IMR-90 (cell line): ENCODE data around the gene AKT3. TPM values are rescaled to one million over a fixed set of nuclear protein-coding genes. Genes with fewer than 3 reads are reported as not detected.

Experiments
- ATAC-seq: fragments of 200-7000 bp; cut with Tn5 transposase; 2 replicates; pipeline ENCODE4 v1.9.1; 2020; ENCODE audit warnings: low read depth, mild to moderate bottlenecking, moderate library complexity
- BruUV-seq: library from RNA; stranded (reverse); fragments of 400-500 nt; replicated peaks from 2 replicates; lab custom pipeline; 2021; lab: Mats Ljungman, UMichigan
- CTCF ChIA-PET: fragments of 300-600 bp; formaldehyde crosslinking; extraction: SDS; loops from one replicate; lab custom pipeline; 2021; ENCODE audit warnings: antibody characterized with exemption; lab: Yijun Ruan, JAX
- POLR2A ChIA-PET: fragments of 300-600 bp; sonication (Branson Sonifier 250); formaldehyde crosslinking; loops from one replicate; lab custom pipeline; 2022; ENCODE audit warnings: antibody characterized with exemption; ENCODE audit not compliant: unreplicated experiment; lab: Charles Lee
- DNase-seq: peaks from one replicate; pipeline ENCODE4 v3.0.0; 2013
- H2AFZ ChIP-seq: replicated peaks from 2 replicates; pipeline ENCODE3; 2013; ENCODE audit warnings: low read length, mild to moderate bottlenecking; ENCODE audit not compliant: poor library complexity
- H2AK5ac ChIP-seq: 2 replicates; pipeline ENCODE4 v1.6.1; 2013; ENCODE audit warnings: low read depth, low read length, inconsistent platforms
- H2AK9ac ChIP-seq: replicated peaks from 2 replicates; pipeline ENCODE3; 2013; ENCODE audit warnings: mild to moderate bottlenecking, low read depth, low read length, moderate library complexity; ENCODE audit not compliant: poor library complexity
- H2BK120ac ChIP-seq: 2 replicates; pipeline ENCODE4 v1.6.1; 2013; ENCODE audit warnings: low read depth, low read length, inconsistent platforms
- H2BK15ac ChIP-seq: 3 replicates; pipeline ENCODE4 v1.6.1; 2013; ENCODE audit warnings: low read depth, low read length, inconsistent platforms
- H2BK20ac ChIP-seq: 2 replicates; pipeline ENCODE4 v1.6.1; 2013; ENCODE audit warnings: low read depth, mild to moderate bottlenecking, inconsistent platforms, low read length, moderate library complexity
- H2BK5ac ChIP-seq: 2 replicates; pipeline ENCODE4 v1.6.1; 2013; ENCODE audit warnings: mild to moderate bottlenecking, low read depth, low read length, inconsistent platforms; ENCODE audit not compliant: poor library complexity, severe bottlenecking
- H3K14ac ChIP-seq: replicated peaks from 2 replicates; pipeline ENCODE4 v1.6.1; 2013; ENCODE audit warnings: low read depth, low read length, inconsistent platforms
- H3K18ac ChIP-seq: 2 replicates; pipeline ENCODE4 v1.6.1; 2013; ENCODE audit warnings: low read depth, low read length, control low read depth
- H3K23ac ChIP-seq: 2 replicates; pipeline ENCODE4 v1.6.1; 2013; ENCODE audit warnings: low read depth, low read length, inconsistent platforms
- H3K27ac ChIP-seq: 2 replicates; pipeline ENCODE4 v1.5.1; 2013; ENCODE audit warnings: mild to moderate bottlenecking, control low read depth, low read length; ENCODE audit not compliant: insufficient read depth
- H3K27me3 ChIP-seq: 2 replicates; pipeline ENCODE4 v1.6.1; 2013; ENCODE audit warnings: low read length; ENCODE audit not compliant: control insufficient read depth, insufficient read depth
- H3K36me3 ChIP-seq: 2 replicates; pipeline ENCODE4 v1.6.1; 2013; ENCODE audit warnings: low read length, mixed read lengths; ENCODE audit not compliant: control insufficient read depth, insufficient read depth
- H3K4ac ChIP-seq: 2 replicates; pipeline ENCODE4 v1.6.1; 2013; ENCODE audit warnings: low read depth, low read length, inconsistent platforms
- H3K4me1 ChIP-seq: 2 replicates; pipeline ENCODE4 v1.6.1; 2013; ENCODE audit warnings: low read length, mixed read lengths; ENCODE audit not compliant: control insufficient read depth, insufficient read depth
- H3K4me2 ChIP-seq: 2 replicates; pipeline ENCODE4 v1.6.1; 2013; ENCODE audit warnings: low read depth, mild to moderate bottlenecking, control low read depth, low read length, moderate library complexity
- H3K4me3 ChIP-seq: 2 replicates; pipeline ENCODE4 v1.5.1; 2013; ENCODE audit warnings: low read depth, mild to moderate bottlenecking, control low read depth, low read length, moderate library complexity; ENCODE audit not compliant: insufficient read depth
- H3K56ac ChIP-seq: 2 replicates; pipeline ENCODE4 v1.6.1; 2013; ENCODE audit warnings: low read length, inconsistent platforms; ENCODE audit not compliant: insufficient read depth; ENCODE audit errors: extremely low read depth
- H3K79me1 ChIP-seq, 2 experiments: 2 replicates each; pipeline ENCODE4 v1.6.1; 2013; ENCODE audit warnings: low read length in 2 of 2, inconsistent platforms in 1 of 2, low read depth in 1 of 2
- H3K9ac ChIP-seq: 2 replicates; pipeline ENCODE4 v1.6.1; 2013; ENCODE audit warnings: low read depth, low read length, control low read depth
- H3K9me1 ChIP-seq: 2 replicates; pipeline ENCODE4 v1.6.1; 2013; ENCODE audit warnings: low read length, inconsistent platforms; ENCODE audit not compliant: insufficient read depth
- H3K9me3 ChIP-seq: 2 replicates; pipeline ENCODE4 v1.6.1; 2013; ENCODE audit warnings: low read length; ENCODE audit not compliant: control insufficient read depth, insufficient read depth
- H4K20me1 ChIP-seq: 2 replicates; pipeline ENCODE4 v1.6.1; 2013; ENCODE audit warnings: low read length, inconsistent platforms; ENCODE audit not compliant: insufficient read depth
- H4K5ac ChIP-seq: 2 replicates; pipeline ENCODE4 v1.6.1; 2013; ENCODE audit warnings: mild to moderate bottlenecking, low read depth, low read length, control low read depth
- H4K8ac ChIP-seq, 2 experiments: 2 replicates each; pipeline ENCODE4 v1.6.1; 2013; ENCODE audit warnings: low read depth in 2 of 2, low read length in 2 of 2, control low read depth in 1 of 2, inconsistent platforms in 1 of 2
- H4K91ac ChIP-seq: 2 replicates; pipeline ENCODE4 v1.6.1; 2013; ENCODE audit warnings: low read depth, low read length, inconsistent platforms; ENCODE audit not compliant: insufficient read depth
- BHLHE40 ChIP-seq: fragments of 150-350 bp; IDR thresholded peaks from 2 replicates; pipeline ENCODE4 v1.6.1; 2016; ENCODE audit warnings: mild to moderate bottlenecking, low read depth, low read length
- CHD1 ChIP-seq: IDR thresholded peaks from 2 replicates; pipeline ENCODE4 v1.6.1; 2012; ENCODE audit warnings: low read depth, low read length, improper control_type of control experiment
- FOS ChIP-seq: fragments of 150-350 bp; IDR thresholded peaks from 2 replicates; pipeline ENCODE4 v1.6.1; 2016; ENCODE audit warnings: low read depth, low read length
- MAFK ChIP-seq: IDR thresholded peaks from 2 replicates; pipeline ENCODE4 v1.6.1; 2012; ENCODE audit warnings: low read depth, low read length, improper control_type of control experiment
- MAZ ChIP-seq: IDR thresholded peaks from 2 replicates; pipeline ENCODE4 v1.6.1; 2012; ENCODE audit warnings: low read depth, mild to moderate bottlenecking, low read length, improper control_type of control experiment, moderate library complexity, borderline replicate concordance
- MXI1 ChIP-seq: IDR thresholded peaks from 2 replicates; pipeline ENCODE4 v1.6.1; 2012; ENCODE audit warnings: low read depth, mild to moderate bottlenecking, low read length, moderate library complexity, borderline replicate concordance
- NFE2L2 ChIP-seq: fragments of 150-350 bp; IDR thresholded peaks from 2 replicates; pipeline ENCODE4 v1.6.1; 2016; ENCODE audit warnings: low read depth, mild to moderate bottlenecking, low read length
- POLR2A ChIP-seq: IDR thresholded peaks from 2 replicates; pipeline ENCODE4 v1.6.1; 2012; ENCODE audit warnings: mild to moderate bottlenecking, low read depth, low read length
- RAD21 ChIP-seq: IDR thresholded peaks from 2 replicates; pipeline ENCODE4 v1.6.1; 2012; ENCODE audit warnings: low read length, improper control_type of control experiment
- RCOR1 ChIP-seq: IDR thresholded peaks from 2 replicates; pipeline ENCODE4 v1.6.1; 2012; ENCODE audit warnings: mild to moderate bottlenecking, low read length, improper control_type of control experiment; ENCODE audit not compliant: insufficient replicate concordance
- RFX5 ChIP-seq: IDR thresholded peaks from 2 replicates; pipeline ENCODE4 v1.8.0; 2012; ENCODE audit warnings: low read depth, mild to moderate bottlenecking, low read length, moderate library complexity
- SMC3 ChIP-seq: fragments of 150-350 bp; IDR thresholded peaks from 2 replicates; pipeline ENCODE4 v1.6.1; 2016; ENCODE audit warnings: low read depth, mild to moderate bottlenecking, antibody characterized with exemption, low read length, moderate library complexity
- WGBS, 2 experiments: methylation state at CpG; one replicate each; pipeline versions ENCODE4 v1.1.5 to v1.1.7; 2013; ENCODE audit warnings: missing lambda C conversion rate in 2 of 2; ENCODE audit not compliant: insufficient read length in 1 of 2; ENCODE audit errors: extremely low coverage in 2 of 2; 5-methylcytosine and 5-hydroxymethylcytosine counted together
- dilution Hi-C: fragments of 300-500 bp; cut with HindIII; formaldehyde crosslinking; loops from one replicate; pipeline ENCODE4 v1.14.3; 2018; ENCODE audit warnings: low sequenced_read_pairs; ENCODE audit not compliant: unreplicated experiment
- in situ Hi-C: fragments of 300-500 bp; cut with MboI; formaldehyde crosslinking; loops from 3 replicates; pipeline ENCODE4 v1.14.3; 2019; ENCODE audit warnings: low sequenced_read_pairs, inconsistent platforms, mixed read lengths
- intact Hi-C: fragments of 100-400 bp; cut with micrococcal nuclease; formaldehyde crosslinking; loops from 2 replicates; pipeline ENCODE4 v1.10.0; 2022
- polyA plus RNA-seq, 3 experiments: library from polyadenylated mRNA; depleted of rRNA; stranded (reverse); fragments of >200 nt; gene quantifications; 2 replicates each; pipeline ENCODE4 v1.2.3, GENCODE V29; 2012; ENCODE audit warnings: low replicate concordance in 1 of 3
- total RNA-seq: library from RNA; depleted of rRNA; stranded (reverse); fragments of >200 nt; gene quantifications from 2 replicates; pipeline ENCODE4 v1.2.3, GENCODE V29; 2012
- TF ChIP-seq, protein P1 (sequence below): fragments of 150-350 bp; IDR thresholded peaks from 2 replicates; pipeline ENCODE4 v1.6.1; 2017; ENCODE audit warnings: mild to moderate bottlenecking, antibody characterized with exemption, low read length, low read depth
- TF ChIP-seq, protein P2 (sequence below): fragments of 150-350 bp; IDR thresholded peaks from 2 replicates; pipeline ENCODE4 v1.6.1; 2016; ENCODE audit warnings: low read depth, mild to moderate bottlenecking, low read length, moderate library complexity, borderline replicate concordance

Gene AKT3
- total and polyA plus RNA-seq, 2 of the 4 experiments (the other 2 are of a cell fraction), result 15.2 to 19.4 TPM

GRCh38 chr1:243751506-243751905, 98.5 kb downstream of the AKT3 start:
- TF ChIP-seq SMC3 (no peak), RCOR1 (no peak), MXI1 (no peak), BHLHE40 (no peak), FOS (no peak), MAZ (no peak), RFX5 (no peak), POLR2A (no peak), RAD21 (no peak), CHD1 (no peak), NFE2L2 (no peak), MAFK (no peak)
- TF ChIP-seq, protein P1, sequence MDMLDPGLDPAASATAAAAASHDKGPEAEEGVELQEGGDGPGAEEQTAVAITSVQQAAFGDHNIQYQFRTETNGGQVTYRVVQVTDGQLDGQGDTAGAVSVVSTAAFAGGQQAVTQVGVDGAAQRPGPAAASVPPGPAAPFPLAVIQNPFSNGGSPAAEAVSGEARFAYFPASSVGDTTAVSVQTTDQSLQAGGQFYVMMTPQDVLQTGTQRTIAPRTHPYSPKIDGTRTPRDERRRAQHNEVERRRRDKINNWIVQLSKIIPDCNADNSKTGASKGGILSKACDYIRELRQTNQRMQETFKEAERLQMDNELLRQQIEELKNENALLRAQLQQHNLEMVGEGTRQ, result no peak
- TF ChIP-seq, protein P2, sequence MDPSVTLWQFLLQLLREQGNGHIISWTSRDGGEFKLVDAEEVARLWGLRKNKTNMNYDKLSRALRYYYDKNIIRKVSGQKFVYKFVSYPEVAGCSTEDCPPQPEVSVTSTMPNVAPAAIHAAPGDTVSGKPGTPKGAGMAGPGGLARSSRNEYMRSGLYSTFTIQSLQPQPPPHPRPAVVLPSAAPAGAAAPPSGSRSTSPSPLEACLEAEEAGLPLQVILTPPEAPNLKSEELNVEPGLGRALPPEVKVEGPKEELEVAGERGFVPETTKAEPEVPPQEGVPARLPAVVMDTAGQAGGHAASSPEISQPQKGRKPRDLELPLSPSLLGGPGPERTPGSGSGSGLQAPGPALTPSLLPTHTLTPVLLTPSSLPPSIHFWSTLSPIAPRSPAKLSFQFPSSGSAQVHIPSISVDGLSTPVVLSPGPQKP, result no peak
- no TSS peak for BruUV-seq
- Histone ChIP-seq H3K9me1 (peaks cover 5% of the 10 kb centered on the region; the same call in 1 of the 2 replicates), H3K27me3 (no peaks in the 10 kb centered on the region), H4K8ac (no peak overlapping the region), H2BK15ac (no peak overlapping the region), H2AK5ac (no peak overlapping the region), H3K9ac (no peak overlapping the region), H4K91ac (no peak overlapping the region), H3K79me1 (peaks cover 21 to 25% of the 10 kb centered on the region in 2 experiments), H3K4me3 (no peak overlapping the region), H3K4me2 (no peak overlapping the region), H2BK120ac (no peak overlapping the region), H2AFZ (no peak overlapping the region), H4K20me1 (peaks cover 4% of the 10 kb centered on the region; the same call in 1 of the 2 replicates), H3K9me3 (no peaks in the 10 kb centered on the region), H3K18ac (no peak overlapping the region), H4K5ac (no peak overlapping the region), H3K14ac (no peak overlapping the region), H2BK5ac (no peak overlapping the region), H2BK20ac (no peak overlapping the region), H3K4me1 (peaks cover 5% of the 10 kb centered on the region), H3K56ac (no peak overlapping the region), H3K4ac (no peak overlapping the region), H3K23ac (no peak overlapping the region), H3K36me3 (no peaks in the 10 kb centered on the region), H3K27ac (no peak overlapping the region), H2AK9ac (no peak overlapping the region)
- intact Hi-C loops (no loop called here), dilution Hi-C loops (no loop called here), in situ Hi-C loops (no loop called here)
- WGBS, 2 experiments, result no CpG with 5 or more reads among the region's 1 CpG
- ChIA-PET CTCF (no interaction called here), POLR2A (no interaction called here)
- ATAC-seq, result no peak
- no peak for DNase-seq
